ENCODE results near the gene PCDHGB3.
"Not testable (repeated sequence)": the region's sequence is repeated elsewhere in the genome, so short reads cannot be mapped to it uniquely, and the experiment has no call there.

PCDHGB3 gene

DNA sequence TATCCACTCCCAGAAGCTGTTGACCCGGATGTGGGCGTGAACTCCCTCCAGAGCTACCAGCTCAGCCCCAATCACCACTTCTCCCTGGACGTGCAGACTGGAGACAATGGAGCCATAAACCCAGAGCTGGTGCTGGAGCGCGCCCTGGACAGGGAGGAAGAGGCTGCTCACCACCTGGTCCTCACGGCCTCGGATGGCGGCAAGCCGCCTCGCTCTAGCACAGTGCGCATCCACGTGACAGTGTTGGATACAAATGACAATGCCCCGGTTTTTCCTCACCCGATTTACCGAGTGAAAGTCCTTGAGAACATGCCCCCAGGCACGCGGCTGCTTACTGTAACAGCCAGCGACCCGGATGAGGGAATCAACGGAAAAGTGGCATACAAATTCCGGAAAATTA, 23.2 kb downstream of the PCDHGB3 start:
- no peak for DNase-seq

DNA sequence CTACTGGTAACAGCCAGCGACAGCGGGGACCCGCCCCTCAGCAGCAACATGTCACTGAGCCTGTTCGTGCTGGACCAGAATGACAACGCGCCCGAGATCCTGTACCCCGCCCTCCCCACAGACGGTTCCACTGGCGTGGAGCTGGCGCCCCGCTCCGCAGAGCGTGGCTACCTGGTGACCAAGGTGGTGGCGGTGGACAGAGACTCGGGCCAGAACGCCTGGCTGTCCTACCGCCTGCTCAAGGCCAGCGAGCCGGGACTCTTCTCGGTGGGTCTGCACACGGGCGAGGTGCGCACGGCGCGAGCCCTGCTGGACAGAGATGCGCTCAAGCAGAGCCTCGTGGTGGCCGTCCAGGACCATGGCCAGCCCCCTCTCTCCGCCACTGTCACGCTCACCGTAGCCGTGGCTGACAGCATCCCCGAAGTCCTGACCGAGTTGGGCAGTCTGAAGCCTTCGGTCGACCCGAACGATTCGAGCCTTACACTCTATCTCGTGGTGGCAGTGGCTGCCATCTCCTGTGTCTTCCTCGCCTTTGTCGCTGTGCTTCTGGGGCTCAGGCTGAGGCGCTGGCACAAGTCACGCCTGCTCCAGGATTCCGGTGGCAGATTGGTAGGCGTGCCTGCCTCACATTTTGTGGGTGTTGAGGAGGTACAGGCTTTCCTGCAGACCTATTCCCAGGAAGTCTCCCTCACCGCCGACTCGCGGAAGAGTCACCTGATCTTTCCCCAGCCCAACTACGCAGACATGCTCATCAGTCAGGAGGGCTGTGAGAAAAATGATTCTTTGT, 24.6 kb downstream of the PCDHGB3 start:
- not testable (repeated sequence) for DNase-seq

DNA sequence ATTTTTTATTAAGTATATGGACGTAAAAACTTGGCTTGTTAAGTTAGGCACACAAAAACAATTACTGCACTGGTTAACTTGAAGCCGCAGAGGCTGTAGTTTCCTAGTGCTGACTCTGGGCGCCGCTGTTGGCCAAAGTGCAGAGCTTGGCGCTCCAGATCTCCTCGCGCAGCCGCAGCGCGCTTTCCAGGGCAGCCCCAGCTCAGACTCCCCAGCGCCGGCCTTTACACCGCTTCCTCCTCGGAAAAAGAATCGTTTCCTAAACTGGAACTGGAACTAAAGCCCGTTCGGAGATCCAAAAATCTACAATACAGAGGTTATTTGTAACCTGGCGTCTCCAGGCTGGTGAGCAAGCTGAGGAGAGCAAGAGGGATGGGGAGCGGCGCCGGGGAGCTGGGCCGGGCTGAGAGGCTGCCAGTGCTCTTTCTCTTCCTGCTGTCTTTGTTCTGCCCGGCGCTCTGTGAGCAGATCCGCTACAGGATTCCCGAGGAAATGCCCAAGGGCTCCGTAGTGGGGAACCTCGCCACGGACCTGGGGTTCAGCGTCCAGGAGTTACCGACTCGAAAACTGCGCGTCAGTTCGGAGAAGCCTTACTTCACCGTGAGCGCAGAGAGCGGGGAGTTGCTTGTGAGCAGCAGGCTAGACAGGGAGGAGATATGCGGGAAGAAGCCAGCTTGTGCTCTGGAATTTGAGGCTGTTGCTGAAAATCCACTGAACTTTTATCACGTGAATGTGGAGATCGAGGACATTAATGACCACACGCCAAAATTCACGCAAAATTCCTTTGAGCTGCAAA, 27.9 kb downstream of the PCDHGB3 start, which contains the start of gene PCDHGB5:
Gene PCDHGB5 (plus strand): TSS at position 192 of the 796 bp plus-strand sequence. CDS start 181 bp downstream, at position 373.
- peak; percentile 46 for DNase-seq

DNA sequence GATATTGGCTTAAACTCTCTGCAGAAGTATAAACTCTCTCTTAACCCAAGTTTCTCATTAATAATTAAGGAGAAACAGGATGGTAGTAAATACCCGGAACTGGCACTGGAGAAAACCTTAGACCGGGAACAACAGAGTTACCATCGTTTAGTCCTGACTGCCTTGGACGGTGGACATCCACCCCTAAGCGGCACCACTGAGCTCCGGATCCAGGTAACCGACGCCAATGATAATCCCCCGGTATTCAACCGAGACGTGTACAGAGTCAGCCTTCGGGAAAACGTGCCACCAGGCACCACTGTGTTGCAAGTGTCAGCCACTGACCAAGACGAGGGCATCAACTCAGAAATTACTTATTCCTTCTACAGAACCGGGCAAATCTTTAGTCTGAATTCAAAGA, 28.6 kb downstream of the PCDHGB3 start:
- no peak for DNase-seq

DNA sequence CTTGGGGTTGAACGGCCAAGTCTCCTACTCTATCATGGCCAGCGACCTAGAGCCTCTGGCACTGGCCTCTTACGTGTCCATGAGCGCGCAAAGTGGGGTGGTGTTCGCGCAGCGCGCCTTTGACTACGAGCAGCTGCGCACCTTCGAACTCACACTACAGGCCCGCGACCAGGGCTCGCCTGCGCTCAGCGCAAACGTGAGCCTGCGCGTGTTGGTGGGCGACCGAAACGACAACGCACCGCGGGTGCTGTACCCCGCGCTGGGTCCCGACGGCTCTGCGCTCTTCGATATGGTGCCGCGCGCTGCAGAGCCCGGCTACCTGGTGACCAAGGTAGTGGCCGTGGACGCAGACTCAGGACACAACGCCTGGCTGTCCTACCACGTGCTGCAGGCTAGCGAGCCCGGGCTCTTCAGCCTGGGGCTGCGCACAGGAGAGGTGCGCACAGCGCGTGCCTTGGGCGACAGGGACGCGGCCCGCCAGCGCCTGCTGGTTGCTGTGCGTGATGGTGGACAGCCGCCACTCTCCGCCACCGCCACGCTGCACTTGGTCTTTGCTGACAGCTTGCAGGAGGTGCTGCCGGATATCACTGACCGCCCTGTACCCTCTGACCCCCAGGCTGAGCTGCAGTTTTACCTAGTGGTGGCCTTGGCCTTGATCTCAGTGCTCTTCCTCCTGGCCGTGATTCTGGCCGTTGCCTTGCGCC, 29.7 kb downstream of the PCDHGB3 start:
- DNase-seq = no peak

DNA sequence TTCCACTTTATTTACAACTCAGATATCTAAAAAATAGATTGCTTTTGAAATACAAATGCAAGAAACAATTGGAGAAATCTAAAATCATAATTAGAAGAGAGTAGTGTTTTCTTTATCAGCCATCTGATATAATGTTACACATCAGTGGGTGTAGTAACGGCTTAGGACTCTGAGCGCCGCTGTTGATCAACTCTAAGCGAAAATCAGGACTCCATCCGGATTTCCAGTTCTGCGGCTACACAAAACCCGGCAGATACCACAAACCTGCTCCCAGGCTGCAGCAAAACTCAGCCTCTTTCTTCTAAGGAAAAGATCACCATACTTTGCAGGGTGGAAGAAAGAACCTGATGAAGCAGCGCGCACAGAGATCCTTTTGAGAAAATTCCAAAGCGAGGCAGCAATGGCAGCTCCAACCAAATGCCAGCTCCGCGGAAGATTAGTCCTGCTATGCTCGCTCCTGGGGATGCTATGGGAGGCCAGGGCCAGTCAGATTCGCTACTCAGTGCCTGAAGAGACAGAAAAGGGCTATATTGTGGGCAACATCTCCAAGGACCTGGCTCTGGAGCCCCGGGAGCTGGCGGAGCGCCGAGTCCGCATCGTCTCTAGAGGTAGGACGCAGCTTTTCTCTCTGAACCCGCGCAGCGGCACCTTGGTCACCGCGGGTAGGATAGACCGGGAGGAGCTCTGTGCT, 32.7 kb downstream of the PCDHGB3 start, which contains the start of gene PCDHGA9:
Gene PCDHGA9 (plus strand): TSS at position 226 of the 691 bp plus-strand sequence. CDS start 175 bp downstream, at position 401.
- DNase-seq = no peak

DNA sequence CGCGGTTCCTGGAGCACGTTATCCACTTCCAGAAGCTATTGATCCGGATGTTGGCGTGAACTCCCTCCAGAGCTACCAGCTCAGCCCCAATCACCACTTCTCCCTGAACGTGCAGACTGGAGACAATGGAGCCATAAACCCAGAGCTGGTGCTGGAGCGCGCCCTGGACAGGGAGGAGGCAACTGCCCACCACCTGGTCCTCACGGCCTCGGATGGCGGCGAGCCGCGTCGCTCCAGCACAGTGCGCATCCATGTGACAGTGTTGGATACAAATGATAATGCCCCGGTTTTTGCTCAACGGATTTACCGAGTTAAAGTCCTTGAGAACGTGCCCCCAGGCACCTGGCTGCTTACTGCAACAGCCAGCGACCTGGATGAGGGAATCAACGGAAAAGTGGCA, 33.3 kb downstream of the PCDHGB3 start:
- no peak for DNase-seq

DNA sequence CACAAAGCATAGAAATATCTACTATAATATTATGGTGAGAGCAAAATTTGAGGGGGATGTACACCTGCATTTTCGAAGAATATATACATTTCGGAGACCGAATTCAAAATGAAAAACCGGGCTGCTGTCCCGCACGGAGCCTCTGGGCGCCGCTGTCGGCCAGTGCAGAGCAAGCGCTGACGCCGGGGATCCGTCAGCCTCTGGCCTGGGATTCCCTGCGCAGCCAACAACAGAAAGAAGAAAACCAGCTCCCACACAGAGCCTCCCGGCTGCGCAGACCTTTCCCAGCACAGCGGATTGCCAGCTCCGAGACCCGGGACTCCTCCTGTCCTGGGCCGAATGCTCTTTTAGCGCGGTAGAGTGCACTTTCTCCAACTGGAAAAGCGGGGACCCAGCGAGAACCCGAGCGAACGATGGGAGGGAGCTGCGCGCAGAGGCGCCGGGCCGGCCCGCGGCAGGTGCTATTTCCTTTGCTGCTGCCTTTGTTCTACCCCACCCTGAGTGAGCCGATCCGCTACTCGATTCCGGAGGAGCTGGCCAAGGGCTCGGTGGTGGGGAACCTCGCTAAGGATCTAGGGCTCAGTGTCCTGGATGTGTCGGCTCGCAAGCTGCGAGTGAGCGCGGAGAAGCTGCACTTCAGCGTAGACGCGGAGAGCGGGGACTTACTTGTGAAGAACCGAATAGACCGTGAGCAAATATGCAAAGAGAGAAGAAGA, 37.9 kb downstream of the PCDHGB3 start, which contains the start of gene PCDHGB6:
Gene PCDHGB6 (plus strand): TSS at position 232 of the 716 bp plus-strand sequence. CDS start 182 bp downstream, at position 414.
- DNase-seq = peak; percentile 40

DNA sequence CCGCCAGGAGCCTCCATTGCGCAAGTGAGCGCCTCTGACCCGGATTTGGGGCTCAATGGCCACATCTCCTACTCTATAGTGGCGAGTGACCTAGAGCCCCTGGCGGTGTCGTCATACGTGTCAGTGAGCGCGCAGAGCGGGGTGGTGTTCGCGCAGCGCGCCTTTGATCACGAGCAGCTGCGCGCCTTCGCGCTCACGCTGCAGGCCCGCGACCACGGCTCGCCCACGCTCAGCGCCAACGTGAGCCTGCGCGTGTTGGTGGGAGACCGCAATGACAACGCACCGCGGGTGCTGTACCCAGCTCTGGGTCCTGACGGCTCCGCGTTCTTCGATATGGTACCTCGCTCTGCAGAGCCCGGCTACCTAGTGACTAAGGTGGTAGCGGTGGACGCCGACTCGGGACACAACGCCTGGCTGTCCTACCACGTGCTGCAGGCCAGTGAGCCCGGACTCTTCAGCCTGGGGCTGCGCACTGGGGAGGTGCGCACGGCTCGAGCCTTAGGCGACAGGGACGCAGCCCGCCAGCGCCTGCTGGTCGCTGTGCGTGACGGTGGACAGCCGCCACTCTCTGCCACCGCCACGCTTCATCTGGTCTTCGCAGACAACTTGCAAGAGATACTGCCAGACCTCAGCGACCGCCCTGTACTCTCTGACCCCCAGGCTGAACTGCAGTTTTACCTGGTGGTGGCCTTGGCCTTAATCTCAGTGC, 39.7 kb downstream of the PCDHGB3 start:
- DNase-seq = no peak

DNA sequence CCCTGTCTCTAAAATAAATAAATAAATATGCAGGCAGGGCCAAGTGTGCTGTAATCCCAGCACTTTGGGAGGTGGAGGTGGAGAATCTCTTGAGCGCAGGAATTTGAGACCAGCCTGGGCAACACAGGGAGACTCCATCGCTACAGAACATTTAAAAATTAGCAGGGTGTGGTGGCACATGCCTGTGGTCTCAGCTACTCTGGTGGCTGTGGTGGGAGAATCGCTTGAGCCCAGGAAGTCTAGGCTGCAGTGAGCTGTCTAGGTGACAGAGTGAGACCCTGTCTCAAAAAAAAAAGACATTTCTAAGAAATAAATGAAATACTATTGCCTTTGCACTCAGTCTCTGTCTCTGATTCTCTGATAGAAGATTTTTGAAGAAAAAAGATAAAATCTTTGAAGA, 41.5 kb downstream of the PCDHGB3 start:
- DNase-seq = no peak

DNA sequence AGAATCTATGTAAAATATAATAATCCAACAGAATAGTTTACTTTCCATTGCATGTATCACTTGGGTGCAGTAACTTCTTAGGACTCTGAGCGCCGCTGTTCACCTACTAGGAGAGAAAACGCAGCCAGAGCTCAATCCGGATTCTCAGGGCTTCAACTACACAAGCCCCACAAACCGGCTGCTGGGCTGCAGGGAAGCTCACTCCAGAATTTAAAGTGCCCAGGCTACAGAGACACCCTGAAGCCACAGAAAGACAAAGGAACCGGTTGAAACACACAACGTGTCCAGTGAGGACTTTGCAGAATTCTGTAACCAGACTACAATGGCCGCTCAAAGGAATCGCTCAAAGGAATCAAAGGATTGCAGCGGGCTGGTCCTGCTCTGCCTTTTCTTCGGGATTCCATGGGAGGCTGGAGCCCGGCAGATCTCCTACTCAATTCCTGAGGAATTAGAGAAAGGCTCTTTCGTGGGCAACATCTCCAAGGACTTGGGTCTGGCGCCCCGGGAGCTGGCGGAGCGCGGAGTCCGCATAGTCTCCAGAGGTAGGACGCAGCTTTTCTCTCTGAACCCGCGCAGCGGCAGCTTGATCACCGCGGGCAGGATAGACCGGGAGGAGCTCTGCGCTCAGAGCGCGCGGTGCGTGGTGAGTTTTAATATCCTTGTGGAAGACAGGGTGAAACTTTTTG, 43.0 kb downstream of the PCDHGB3 start, which contains the start of gene PCDHGA10:
Gene PCDHGA10 (plus strand): TSS at position 134 of the 686 bp plus-strand sequence. CDS start 189 bp downstream, at position 323.
- DNase-seq = peak; percentile 60

DNA sequence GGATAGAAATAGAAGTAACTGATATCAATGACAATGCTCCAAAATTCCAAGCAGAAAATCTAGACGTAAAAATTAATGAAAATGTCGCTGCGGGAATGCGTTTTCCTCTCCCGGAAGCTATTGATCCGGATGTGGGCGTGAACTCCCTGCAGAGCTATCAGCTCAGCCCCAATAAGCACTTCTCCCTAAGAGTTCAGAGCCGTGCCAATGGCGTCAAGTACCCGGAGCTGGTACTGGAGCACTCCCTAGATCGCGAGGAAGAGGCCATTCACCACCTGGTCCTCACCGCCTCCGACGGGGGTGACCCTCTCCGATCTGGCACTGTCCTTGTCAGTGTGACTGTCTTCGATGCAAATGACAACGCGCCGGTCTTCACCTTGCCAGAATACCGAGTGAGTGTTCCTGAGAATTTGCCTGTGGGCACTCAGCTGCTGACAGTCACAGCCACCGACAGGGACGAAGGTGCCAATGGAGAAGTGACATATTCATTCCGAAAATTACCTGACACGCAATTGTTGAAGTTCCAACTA, 43.6 kb downstream of the PCDHGB3 start:
- no peak for DNase-seq

DNA sequence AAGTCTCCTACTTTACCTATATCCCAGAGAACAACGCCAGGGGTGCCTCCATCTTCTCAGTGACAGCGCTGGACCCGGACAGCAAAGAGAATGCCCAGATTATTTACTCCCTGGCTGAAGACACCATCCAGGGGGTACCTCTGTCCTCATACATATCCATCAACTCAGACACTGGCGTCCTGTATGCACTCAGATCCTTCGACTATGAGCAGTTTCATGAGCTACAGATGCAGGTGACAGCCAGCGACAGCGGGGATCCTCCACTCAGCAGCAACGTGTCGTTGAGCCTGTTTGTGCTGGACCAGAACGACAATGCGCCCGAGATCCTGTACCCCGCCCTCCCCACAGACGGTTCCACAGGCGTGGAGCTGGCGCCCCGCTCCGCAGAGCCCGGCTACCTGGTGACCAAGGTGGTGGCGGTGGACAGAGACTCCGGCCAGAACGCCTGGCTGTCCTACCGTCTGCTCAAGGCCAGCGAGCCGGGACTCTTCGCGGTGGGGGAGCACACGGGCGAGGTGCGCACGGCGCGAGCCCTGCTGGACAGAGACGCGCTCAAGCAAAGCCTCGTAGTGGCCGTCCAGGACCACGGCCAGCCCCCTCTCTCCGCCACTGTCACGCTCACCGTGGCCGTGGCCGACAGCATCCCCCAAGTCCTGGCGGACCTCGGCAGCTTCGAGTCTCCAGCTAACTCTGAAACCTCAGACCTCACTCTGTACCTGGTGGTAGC, 44.7 kb downstream of the PCDHGB3 start:
- not testable (repeated sequence) for DNase-seq

DNA sequence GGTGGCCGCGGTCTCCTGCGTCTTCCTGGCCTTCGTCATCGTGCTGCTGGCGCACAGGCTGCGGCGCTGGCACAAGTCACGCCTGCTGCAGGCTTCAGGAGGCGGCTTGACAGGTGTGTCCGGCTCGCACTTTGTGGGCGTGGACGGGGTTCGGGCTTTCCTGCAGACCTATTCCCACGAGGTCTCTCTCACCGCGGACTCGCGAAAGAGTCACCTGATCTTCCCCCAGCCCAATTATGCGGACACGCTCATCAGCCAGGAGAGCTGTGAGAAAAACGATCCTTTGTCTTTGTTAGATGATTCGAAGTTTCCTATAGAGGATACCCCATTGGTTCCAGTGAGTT, 45.2 kb downstream of the PCDHGB3 start:
- not testable (repeated sequence) for DNase-seq

DNA sequence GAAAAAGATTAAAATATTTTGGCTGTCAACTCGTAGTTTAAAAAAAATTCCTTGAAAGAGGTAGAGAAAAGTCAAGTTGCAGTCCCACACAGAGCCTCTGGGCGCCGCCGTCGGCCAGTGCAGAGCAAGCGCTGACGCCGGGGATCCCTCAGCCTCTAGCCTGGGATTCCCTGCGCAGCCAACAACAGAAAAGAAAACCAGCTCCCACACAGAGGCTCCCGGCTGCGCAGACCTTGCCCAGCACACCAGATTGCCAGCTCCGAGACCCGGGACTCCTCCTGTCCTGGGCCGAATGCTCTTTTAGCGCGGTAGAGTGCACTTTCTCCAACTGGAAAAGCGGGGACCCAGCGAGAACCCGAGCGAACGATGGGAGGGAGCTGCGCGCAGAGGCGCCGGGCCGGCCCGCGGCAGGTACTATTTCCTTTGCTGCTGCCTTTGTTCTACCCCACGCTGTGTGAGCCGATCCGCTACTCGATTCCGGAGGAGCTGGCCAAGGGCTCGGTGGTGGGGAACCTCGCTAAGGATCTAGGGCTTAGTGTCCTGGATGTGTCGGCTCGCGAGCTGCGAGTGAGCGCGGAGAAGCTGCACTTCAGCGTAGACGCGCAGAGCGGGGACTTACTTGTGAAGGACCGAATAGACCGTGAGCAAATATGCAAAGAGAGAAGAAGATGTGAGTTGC, 47.6 kb downstream of the PCDHGB3 start, which contains the start of gene PCDHGB7:
Gene PCDHGB7 (plus strand): TSS at position 184 of the 679 bp plus-strand sequence. CDS start 183 bp downstream, at position 367.
- DNase-seq = peak; percentile 47

DNA sequence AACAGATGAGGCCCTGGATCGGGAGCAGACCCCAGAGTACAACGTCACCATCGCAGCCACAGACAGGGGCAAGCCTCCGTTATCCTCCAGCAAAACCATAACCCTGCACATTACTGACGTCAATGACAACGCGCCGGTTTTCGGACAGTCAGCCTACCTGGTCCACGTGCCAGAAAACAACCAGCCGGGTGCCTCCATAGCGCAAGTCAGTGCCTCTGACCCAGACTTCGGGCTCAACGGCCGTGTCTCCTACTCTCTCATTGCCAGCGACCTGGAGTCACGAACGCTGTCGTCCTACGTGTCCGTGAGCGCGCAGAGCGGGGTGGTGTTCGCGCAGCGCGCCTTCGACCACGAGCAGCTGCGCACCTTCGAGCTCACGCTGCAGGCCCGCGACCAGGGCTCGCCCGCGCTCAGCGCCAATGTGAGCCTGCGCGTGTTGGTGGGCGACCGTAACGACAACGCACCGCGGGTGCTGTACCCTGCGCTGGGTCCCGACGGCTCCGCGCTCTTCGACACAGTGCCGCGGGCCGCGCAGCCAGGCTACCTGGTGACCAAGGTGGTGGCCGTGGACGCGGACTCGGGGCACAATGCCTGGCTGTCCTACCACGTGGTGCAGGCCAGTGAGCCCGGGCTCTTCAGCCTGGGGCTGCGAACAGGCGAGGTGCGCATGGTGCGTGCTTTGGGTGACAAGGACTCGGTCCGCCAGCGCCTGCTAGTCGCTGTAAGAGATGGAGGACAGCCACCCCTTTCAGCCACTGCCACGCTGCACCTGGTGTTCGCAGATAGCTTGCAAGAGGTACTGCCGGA, 49.2 kb downstream of the PCDHGB3 start:
- no peak for DNase-seq

DNA sequence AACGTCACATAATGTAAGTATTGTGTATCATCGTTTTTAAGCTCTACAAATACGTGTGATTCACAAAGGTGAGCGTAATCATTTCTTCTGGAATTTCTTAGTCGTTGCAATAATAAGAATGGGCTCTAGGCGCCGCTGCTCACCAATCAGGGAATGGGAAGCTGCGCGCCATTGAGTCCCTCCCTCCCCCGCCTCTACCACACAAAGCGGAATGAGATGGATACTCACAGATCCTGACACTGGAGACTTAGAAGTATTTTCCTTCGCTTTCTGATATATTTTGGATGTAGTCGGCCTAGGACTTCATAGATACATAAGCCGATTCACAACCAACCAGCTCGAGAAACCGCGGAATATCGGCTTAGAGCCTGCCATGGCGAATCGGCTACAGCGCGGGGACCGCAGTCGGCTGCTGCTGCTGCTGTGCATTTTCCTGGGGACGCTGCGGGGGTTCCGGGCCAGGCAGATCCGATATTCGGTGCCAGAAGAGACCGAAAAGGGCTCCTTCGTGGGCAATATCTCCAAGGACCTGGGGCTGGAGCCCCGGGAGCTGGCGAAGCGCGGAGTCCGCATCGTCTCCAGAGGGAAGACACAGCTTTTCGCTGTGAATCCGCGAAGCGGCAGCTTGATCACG, 50.9 kb downstream of the PCDHGB3 start, which contains the start of gene PCDHGA11:
Gene PCDHGA11 (plus strand): TSS at position 197 of the 634 bp plus-strand sequence. CDS start 177 bp downstream, at position 374.
- DNase-seq = peak; percentile 49
